ENCODE measurements around the gene LAGE3. TPM values are rescaled to one million over a fixed set of nuclear protein-coding genes. Genes with fewer than 3 reads are reported as not detected.
A peak's percentile ranks its signal among the peaks of the same experiment; 100 is the strongest.

The LAGE3 gene
- polyA plus RNA-seq, 1 donor (not counting 4 experiments of a cell fraction or from before 2014, with no cell fraction given), result 9.3 TPM

DNA sequence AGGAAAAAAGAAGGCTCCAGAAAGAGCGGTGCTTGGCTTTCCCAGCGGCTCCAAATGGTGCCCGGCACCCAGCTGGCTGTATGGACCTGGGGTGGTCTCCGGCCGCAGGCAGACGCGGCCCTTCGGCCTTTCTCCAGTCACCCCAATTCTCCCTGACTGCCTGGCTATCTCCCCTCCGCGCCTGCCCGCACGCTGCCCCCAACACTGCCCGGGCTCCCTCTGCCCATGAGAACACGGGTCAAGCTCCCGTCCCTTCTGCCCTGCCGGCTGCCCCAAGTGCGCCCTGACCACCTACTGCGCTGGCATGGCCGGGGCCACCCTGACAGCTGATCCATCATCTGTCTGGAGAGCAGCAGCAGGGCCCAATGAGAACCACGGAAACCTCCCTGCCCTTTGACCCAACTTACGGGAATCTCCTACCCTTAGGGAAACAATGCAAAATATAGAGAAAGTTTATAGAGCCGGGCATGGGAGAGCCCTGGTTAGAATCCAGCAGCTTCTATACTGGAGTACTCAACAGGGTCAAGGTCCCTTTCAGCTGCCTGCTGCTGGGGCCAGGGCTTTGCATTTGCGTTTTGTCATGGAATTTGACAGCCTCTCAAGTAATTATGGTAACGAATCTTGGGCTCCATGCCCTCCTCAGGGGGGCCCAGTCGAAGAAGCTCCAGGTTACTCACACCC, 38.2 kb upstream of the LAGE3 start:
- Histone ChIP-seq H3K9me1 (ENCODE audit: control insufficient read depth, extremely low read depth, insufficient read depth, low read length) (no peaks in the 10 kb centered on the region), H4K20me1 (ENCODE audit: control insufficient read depth, extremely low read depth, insufficient read depth, low read length) (no peaks in the 10 kb centered on the region), H3K9me3 (ENCODE audit: control insufficient read depth, low read depth, low read length) (no peaks in the 10 kb centered on the region), H3K27me3 (ENCODE audit: control insufficient read depth, extremely low read depth, insufficient read depth, low read length) (no peaks in the 10 kb centered on the region), H3K36me3 (ENCODE audit: control insufficient read depth in 2 of 2, extremely low read depth in 1 of 2, insufficient read depth in 2 of 2, low read length in 2 of 2) (no peaks in the 10 kb centered on the region), H3K4me2 (ENCODE audit: control insufficient read depth, extremely low read depth, insufficient read depth, low read depth, low read length) (peak overlapping the region; percentile 63), H3K79me2 (ENCODE audit: control insufficient read depth, insufficient read depth, low read length) (peaks cover 6% of the 10 kb centered on the region), H3K9ac (ENCODE audit: control insufficient read depth, extremely low read depth, insufficient read depth, low read length) (no peak overlapping the region), H2AFZ (ENCODE audit: control insufficient read depth, low read length) (no peak overlapping the region), H3K27ac (ENCODE audit: control insufficient read depth, insufficient read depth, low read length) (peak overlapping the region; percentile 54), H3K4me1 (ENCODE audit: control insufficient read depth, extremely low read depth, insufficient read depth, low read length) (peaks cover 2% of the 10 kb centered on the region), H3K4me3 (ENCODE audit: control insufficient read depth in 2 of 3, extremely low read depth in 1 of 3, insufficient read depth in 2 of 3, low read depth in 1 of 3, low read length in 3 of 3) (peak overlapping the region in 1 of 3 experiments; percentile 69)
- TF ChIP-seq EZH2 (IDR thresholded peaks at IDR 0.05; ENCODE audit: low read length), result no peak
- TF ChIP-seq, protein P1, sequence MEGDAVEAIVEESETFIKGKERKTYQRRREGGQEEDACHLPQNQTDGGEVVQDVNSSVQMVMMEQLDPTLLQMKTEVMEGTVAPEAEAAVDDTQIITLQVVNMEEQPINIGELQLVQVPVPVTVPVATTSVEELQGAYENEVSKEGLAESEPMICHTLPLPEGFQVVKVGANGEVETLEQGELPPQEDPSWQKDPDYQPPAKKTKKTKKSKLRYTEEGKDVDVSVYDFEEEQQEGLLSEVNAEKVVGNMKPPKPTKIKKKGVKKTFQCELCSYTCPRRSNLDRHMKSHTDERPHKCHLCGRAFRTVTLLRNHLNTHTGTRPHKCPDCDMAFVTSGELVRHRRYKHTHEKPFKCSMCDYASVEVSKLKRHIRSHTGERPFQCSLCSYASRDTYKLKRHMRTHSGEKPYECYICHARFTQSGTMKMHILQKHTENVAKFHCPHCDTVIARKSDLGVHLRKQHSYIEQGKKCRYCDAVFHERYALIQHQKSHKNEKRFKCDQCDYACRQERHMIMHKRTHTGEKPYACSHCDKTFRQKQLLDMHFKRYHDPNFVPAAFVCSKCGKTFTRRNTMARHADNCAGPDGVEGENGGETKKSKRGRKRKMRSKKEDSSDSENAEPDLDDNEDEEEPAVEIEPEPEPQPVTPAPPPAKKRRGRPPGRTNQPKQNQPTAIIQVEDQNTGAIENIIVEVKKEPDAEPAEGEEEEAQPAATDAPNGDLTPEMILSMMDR (optimal IDR thresholded peaks at IDR 0.05 in 1 of 3, IDR thresholded peaks at IDR 0.05 in 1 of 3, conservative IDR thresholded peaks at IDR 0.05 in 1 of 3; ENCODE audit: extremely low read depth in 1 of 3, insufficient read depth in 2 of 3, low read length in 3 of 3), result no peak
- dilution Hi-C loops (cut with MboI; ENCODE audit: extremely low pct_ligation_motif_present, low sequenced_read_pairs), result no loop called here
- no peak for DNase-seq (ENCODE audit: low read depth, low spot score)
- no peak for FAIRE-seq

DNA sequence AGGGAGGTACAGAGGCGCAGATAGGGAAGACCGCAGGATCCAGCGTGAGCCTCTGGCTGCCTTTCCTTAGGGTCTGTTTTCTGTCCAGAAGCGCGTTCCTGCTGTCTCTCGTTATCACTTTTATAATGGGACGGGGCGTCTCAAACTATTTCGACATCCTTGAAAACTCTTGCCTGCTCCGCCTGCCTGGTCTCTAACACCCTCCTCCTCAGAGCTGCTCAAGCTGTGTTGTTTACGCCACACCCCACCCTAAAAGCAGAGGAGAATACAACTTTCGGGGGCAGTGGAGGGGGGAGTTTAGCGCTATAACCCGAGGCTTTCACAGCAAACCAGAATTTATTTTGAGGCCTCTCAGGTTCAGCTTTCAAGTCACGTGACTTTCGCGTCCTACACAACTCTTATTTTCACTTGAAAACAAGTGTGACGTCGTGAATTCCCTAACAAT, 37.6 kb upstream of the LAGE3 start:
- Histone ChIP-seq H3K27me3 (ENCODE audit: control insufficient read depth, extremely low read depth, insufficient read depth, low read length) (no peaks in the 10 kb centered on the region), H3K9ac (ENCODE audit: control insufficient read depth, extremely low read depth, insufficient read depth, low read length) (peak overlapping the region; percentile 71), H3K79me2 (ENCODE audit: control insufficient read depth, insufficient read depth, low read length) (peaks cover 6% of the 10 kb centered on the region), H4K20me1 (ENCODE audit: control insufficient read depth, extremely low read depth, insufficient read depth, low read length) (no peaks in the 10 kb centered on the region), H3K4me1 (ENCODE audit: control insufficient read depth, extremely low read depth, insufficient read depth, low read length) (peaks cover 2% of the 10 kb centered on the region), H3K9me3 (ENCODE audit: control insufficient read depth, low read depth, low read length) (no peaks in the 10 kb centered on the region), H2AFZ (ENCODE audit: control insufficient read depth, low read length) (peak overlapping the region; percentile 78), H3K36me3 (ENCODE audit: control insufficient read depth in 2 of 2, extremely low read depth in 1 of 2, insufficient read depth in 2 of 2, low read length in 2 of 2) (no peaks in the 10 kb centered on the region), H3K27ac (ENCODE audit: control insufficient read depth, insufficient read depth, low read length) (peak overlapping the region; percentile 54), H3K4me2 (ENCODE audit: control insufficient read depth, extremely low read depth, insufficient read depth, low read depth, low read length) (peak overlapping the region; percentile 63), H3K9me1 (ENCODE audit: control insufficient read depth, extremely low read depth, insufficient read depth, low read length) (no peaks in the 10 kb centered on the region), H3K4me3 (ENCODE audit: control insufficient read depth in 2 of 3, extremely low read depth in 1 of 3, insufficient read depth in 2 of 3, low read depth in 1 of 3, low read length in 3 of 3) (peak overlapping the region; percentile 28 to 69 (median 29))
- DNase-seq (ENCODE audit: low read depth, low spot score) (no peak), FAIRE-seq (no peak)
- no peak for TF ChIP-seq EZH2 (IDR thresholded peaks at IDR 0.05; ENCODE audit: low read length)
- TF ChIP-seq, protein P1 (optimal IDR thresholded peaks at IDR 0.05 in 1 of 3, IDR thresholded peaks at IDR 0.05 in 1 of 3, conservative IDR thresholded peaks at IDR 0.05 in 1 of 3; ENCODE audit: extremely low read depth in 1 of 3, insufficient read depth in 2 of 3, low read length in 3 of 3), result no peak
- dilution Hi-C loops (cut with MboI; ENCODE audit: extremely low pct_ligation_motif_present, low sequenced_read_pairs), result no loop called here
